DND-41 (cell line): ENCODE results near the gene PROSER2.
A peak's percentile ranks its signal among the peaks of the same experiment; 100 is the strongest.

Source experiments
- ATAC-seq: fragments of 200-7000 bp; cut with Tn5 transposase; 3 replicates; pipeline ENCODE4 v1.9.1; 2021; ENCODE audit warnings: low read depth; ENCODE audit not compliant: insufficient read depth
- DNase-seq: peaks from one replicate; pipeline ENCODE4 v3.0.0-alpha.2; 2020
- H2AFZ ChIP-seq: 2 replicates; pipeline ENCODE4 v1.6.0; 2012; ENCODE audit warnings: low read depth, low read length
- H3K27ac ChIP-seq: 2 replicates; pipeline ENCODE4 v1.5.1; 2012; ENCODE audit warnings: low read length, inconsistent platforms
- H3K27me3 ChIP-seq: fragments of 200-600 bp; sonication (generic); 2 replicates; pipeline ENCODE4 v1.6.0; 2012; ENCODE audit warnings: low read length, mild to moderate bottlenecking, inconsistent platforms; ENCODE audit not compliant: insufficient read depth, poor library complexity
- H3K36me3 ChIP-seq: 2 replicates; pipeline ENCODE4 v1.5.1; 2012; ENCODE audit warnings: low read length, inconsistent platforms; ENCODE audit not compliant: insufficient read depth
- H3K4me1 ChIP-seq: 2 replicates; pipeline ENCODE4 v1.5.1; 2012; ENCODE audit warnings: mild to moderate bottlenecking, low read length; ENCODE audit not compliant: insufficient read depth
- H3K4me2 ChIP-seq: 2 replicates; pipeline ENCODE4 v1.6.0; 2012; ENCODE audit warnings: mild to moderate bottlenecking, moderate library complexity, low read length, inconsistent platforms; ENCODE audit not compliant: insufficient read depth
- H3K4me3 ChIP-seq, 2 experiments: fragments of 200-600 bp in 1 of 2; shearing (Covaris generic) in 1 of 2; 2 replicates each; pipeline ENCODE4 v1.5.1; 2012 to 2016; ENCODE audit warnings: inconsistent platforms in 2 of 2, low read length in 2 of 2, mild to moderate bottlenecking in 2 of 2, low read depth in 1 of 2, moderate library complexity in 1 of 2
- H3K79me2 ChIP-seq: 2 replicates; pipeline ENCODE4 v1.6.0; 2012; ENCODE audit warnings: low read length, inconsistent platforms; ENCODE audit not compliant: insufficient read depth
- H3K9ac ChIP-seq: 2 replicates; pipeline ENCODE4 v1.6.0; 2012; ENCODE audit warnings: low read depth, mild to moderate bottlenecking, inconsistent platforms, low read length, moderate library complexity
- H3K9me3 ChIP-seq: 2 replicates; pipeline ENCODE4 v1.5.1; 2012; ENCODE audit warnings: low read length, moderate library complexity, mild to moderate bottlenecking, inconsistent platforms; ENCODE audit not compliant: insufficient read depth, severe bottlenecking
- H4K20me1 ChIP-seq: 2 replicates; pipeline ENCODE4 v1.6.0; 2012; ENCODE audit warnings: low read length; ENCODE audit not compliant: insufficient read depth
- EZH2 ChIP-seq: IDR thresholded peaks from 3 replicates; pipeline ENCODE4 v1.6.1; 2012; ENCODE audit warnings: borderline replicate concordance, low read depth, mild to moderate bottlenecking, moderate library complexity, low read length, inconsistent platforms; ENCODE audit not compliant: severe bottlenecking
- TF ChIP-seq, protein P1 (sequence below): IDR thresholded peaks from 2 replicates; pipeline ENCODE4 v1.5.1; 2012; ENCODE audit warnings: borderline replicate concordance, low read length, moderate library complexity, mild to moderate bottlenecking; ENCODE audit not compliant: poor library complexity, severe bottlenecking; ENCODE audit errors: extremely low read depth

Gene PROSER2

DNA sequence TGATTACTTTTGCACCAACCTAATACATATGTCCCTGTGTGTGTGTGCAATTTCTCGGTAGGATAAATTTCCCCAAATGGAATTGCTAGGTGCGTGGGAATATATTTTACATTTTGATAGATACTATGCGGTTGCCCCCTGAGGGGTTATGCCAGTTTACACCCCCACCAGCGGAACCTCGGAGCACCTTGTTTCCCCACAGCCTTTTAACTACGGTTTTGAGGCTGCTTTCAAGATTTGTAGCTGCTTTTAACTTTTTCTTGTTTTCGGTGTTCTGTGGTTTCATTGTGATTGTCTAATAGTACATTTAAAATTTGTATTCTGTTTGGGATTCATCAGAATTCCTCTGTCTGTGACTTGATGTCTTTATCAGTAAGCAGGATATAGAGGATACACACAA is 22.0 kb downstream of the PROSER2 start:
- no peaks in the 10 kb centered on the region for H3K79me2 ChIP-seq
- TF ChIP-seq, protein P1, sequence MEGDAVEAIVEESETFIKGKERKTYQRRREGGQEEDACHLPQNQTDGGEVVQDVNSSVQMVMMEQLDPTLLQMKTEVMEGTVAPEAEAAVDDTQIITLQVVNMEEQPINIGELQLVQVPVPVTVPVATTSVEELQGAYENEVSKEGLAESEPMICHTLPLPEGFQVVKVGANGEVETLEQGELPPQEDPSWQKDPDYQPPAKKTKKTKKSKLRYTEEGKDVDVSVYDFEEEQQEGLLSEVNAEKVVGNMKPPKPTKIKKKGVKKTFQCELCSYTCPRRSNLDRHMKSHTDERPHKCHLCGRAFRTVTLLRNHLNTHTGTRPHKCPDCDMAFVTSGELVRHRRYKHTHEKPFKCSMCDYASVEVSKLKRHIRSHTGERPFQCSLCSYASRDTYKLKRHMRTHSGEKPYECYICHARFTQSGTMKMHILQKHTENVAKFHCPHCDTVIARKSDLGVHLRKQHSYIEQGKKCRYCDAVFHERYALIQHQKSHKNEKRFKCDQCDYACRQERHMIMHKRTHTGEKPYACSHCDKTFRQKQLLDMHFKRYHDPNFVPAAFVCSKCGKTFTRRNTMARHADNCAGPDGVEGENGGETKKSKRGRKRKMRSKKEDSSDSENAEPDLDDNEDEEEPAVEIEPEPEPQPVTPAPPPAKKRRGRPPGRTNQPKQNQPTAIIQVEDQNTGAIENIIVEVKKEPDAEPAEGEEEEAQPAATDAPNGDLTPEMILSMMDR = no peak
- TF ChIP-seq EZH2 = no peak
- no peak overlapping the region for H2AFZ ChIP-seq
- H3K27ac ChIP-seq = no peak overlapping the region
- no peaks in the 10 kb centered on the region for H3K9me3 ChIP-seq
- DNase-seq (no peak), ATAC-seq (peak; percentile 53; the same call in 1 of the 3 replicates)
- no peak overlapping the region for H3K9ac ChIP-seq
- H3K4me2 ChIP-seq = no peak overlapping the region
- no peaks in the 10 kb centered on the region for H3K36me3 ChIP-seq
- H3K27me3 ChIP-seq = peaks cover 12% of the 10 kb centered on the region
- no peaks in the 10 kb centered on the region for H4K20me1 ChIP-seq
- no peaks in the 10 kb centered on the region for H3K4me1 ChIP-seq
- H3K4me3 ChIP-seq = no peak overlapping the region

DNA sequence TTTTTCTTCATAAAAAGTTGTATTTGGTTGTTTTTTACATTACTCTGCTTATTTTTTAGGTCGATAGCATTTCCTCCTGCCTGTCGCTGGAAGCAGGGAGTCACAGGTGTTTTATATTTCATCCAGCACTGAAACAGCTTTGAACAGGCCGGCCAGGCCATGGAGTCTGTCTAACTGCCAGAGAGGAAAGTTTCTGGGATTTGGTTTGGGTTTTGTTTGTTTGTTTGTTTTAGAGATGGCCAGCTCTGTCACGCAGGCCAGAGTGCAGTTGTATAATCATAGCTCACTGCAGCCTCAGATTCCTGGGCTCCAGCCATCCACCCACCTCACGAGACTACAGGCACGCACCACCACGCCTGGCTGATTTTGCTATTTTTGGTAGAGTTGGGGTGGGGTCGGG is 23.4 kb downstream of the PROSER2 start:
- H3K36me3 ChIP-seq = no peaks in the 10 kb centered on the region
- H4K20me1 ChIP-seq = no peaks in the 10 kb centered on the region
- ATAC-seq (no peak), DNase-seq (no peak)
- H3K9me3 ChIP-seq = no peaks in the 10 kb centered on the region
- H3K27me3 ChIP-seq = peaks cover 12% of the 10 kb centered on the region
- H3K4me3 ChIP-seq = no peak overlapping the region
- no peak for TF ChIP-seq EZH2
- TF ChIP-seq, protein P1 = no peak
- H3K27ac ChIP-seq = no peak overlapping the region
- H3K4me2 ChIP-seq = no peak overlapping the region
- no peaks in the 10 kb centered on the region for H3K4me1 ChIP-seq
- H2AFZ ChIP-seq = no peak overlapping the region
- H3K79me2 ChIP-seq = no peaks in the 10 kb centered on the region
- no peak overlapping the region for H3K9ac ChIP-seq

DNA sequence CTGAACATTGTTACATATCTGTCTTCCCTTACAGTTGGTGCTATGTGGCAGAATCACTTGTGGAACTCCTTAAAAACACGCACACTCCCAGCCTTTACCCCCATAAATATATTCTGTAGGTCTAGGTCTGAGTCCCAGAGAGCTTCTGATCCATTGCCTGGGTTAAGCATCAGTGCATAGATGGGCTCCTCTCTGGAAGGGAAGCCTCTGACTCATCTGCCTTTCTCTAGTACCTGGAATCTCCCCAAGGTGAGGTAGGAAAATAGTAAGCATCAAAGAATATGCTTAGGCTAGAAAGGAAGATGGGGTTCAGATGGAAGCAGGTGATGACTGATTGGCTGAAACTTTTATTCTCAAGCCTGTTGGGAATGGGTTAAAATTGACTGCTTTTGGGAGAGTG is 26.1 kb downstream of the PROSER2 start:
- Histone ChIP-seq H3K79me2 (no peaks in the 10 kb centered on the region), H3K27ac (no peak overlapping the region), H3K9ac (no peak overlapping the region), H2AFZ (no peak overlapping the region), H3K36me3 (no peaks in the 10 kb centered on the region), H3K27me3 (peaks cover 12% of the 10 kb centered on the region), H3K9me3 (no peaks in the 10 kb centered on the region), H3K4me2 (no peak overlapping the region), H3K4me1 (no peaks in the 10 kb centered on the region), H4K20me1 (no peaks in the 10 kb centered on the region), H3K4me3 (no peak overlapping the region)
- DNase-seq (no peak), ATAC-seq (no peak)
- no peak for TF ChIP-seq EZH2
- TF ChIP-seq, protein P1 = no peak

DNA sequence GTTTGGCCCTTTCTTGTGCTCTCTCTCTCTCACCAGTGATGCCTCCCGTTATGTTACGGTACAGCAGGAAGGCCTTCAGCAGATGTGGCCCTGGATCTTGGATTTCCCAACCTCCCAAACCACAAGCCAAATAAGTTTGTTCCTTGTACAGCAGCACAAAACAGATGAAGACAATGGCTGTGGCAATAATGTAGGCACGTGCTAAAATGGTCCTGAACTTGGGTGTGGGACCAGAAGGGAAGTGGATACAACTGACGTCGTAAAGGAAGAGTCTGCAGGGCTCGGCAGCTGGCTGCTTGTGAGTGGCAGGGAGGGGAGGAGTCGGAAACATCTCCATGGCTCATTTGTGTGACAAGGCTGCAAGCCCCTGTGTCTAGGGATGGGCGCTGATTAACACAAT is 26.8 kb downstream of the PROSER2 start:
- H3K4me1 ChIP-seq = no peaks in the 10 kb centered on the region
- TF ChIP-seq, protein P1 = no peak
- no peak for TF ChIP-seq EZH2
- H2AFZ ChIP-seq = no peak overlapping the region
- no peaks in the 10 kb centered on the region for H3K36me3 ChIP-seq
- H3K9ac ChIP-seq = no peak overlapping the region
- no peaks in the 10 kb centered on the region for H3K9me3 ChIP-seq
- no peaks in the 10 kb centered on the region for H3K79me2 ChIP-seq
- peaks cover 10% of the 10 kb centered on the region for H3K27me3 ChIP-seq
- no peak overlapping the region for H3K27ac ChIP-seq
- ATAC-seq (no peak), DNase-seq (no peak)
- H3K4me3 ChIP-seq = no peak overlapping the region
- no peak overlapping the region for H3K4me2 ChIP-seq
- no peaks in the 10 kb centered on the region for H4K20me1 ChIP-seq
